ENCODE measurements around the gene TPRA1.
"Not testable (repeated sequence)": the region's sequence is repeated elsewhere in the genome, so short reads cannot be mapped to it uniquely, and the experiment has no call there.

Gene TPRA1

GRCh38 chr3:127615631-127616305 is 25.2 kb upstream of the TPRA1 start:
- no peak for DNase-seq

- DNase-seq = no peak
Measured at GRCh38 chr3:127614928-127615589, 24.5 kb upstream of the TPRA1 start.

- DNase-seq = no peak
Measured at GRCh38 chr3:127613406-127613805, 22.9 kb upstream of the TPRA1 start.

DNA sequence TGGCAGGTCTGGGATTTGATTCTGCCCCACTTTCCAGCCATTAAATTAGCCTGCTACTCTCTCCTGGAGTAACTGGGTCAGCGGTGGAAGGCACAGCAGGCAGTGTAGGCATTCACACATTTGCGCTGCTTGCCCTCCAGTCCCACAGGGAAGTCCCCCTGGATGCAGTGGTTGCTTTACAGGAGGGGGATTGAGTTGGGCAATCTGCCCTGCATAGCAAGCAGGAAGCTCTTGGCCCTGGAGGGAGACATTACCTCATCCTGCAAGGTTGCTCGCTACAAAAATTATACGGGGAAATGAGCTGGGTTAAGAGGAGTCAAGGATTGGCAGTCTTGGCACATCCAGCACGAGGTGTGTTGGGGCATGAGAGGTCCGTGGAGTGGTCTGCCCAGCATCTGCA is 22.4 kb upstream of the TPRA1 start:
- DNase-seq = no peak

GRCh38 chr3:127611251-127611650 is 20.7 kb upstream of the TPRA1 start:
- DNase-seq = no peak

GRCh38 chr3:127610105-127610504 is 19.6 kb upstream of the TPRA1 start:
- DNase-seq = no peak

DNA sequence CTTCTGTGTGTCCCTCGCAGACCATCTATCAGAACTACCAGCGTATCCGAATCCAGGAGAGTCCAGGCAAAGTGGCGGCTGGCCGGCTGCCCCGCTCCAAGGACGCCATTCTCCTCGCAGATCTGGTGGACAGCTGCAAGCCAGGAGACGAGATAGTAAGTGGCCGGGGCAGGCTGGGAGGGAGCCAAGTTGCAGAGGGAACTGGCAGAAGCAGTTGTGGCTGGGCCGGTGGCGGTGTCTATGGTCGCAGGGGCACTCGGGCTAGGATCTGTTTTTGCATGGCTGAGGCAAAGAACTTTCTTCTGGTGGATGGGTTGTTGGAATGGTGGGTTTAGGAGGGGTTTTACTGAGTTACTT is 17.8 kb upstream of the TPRA1 start:
- DNase-seq = no peak

DNA sequence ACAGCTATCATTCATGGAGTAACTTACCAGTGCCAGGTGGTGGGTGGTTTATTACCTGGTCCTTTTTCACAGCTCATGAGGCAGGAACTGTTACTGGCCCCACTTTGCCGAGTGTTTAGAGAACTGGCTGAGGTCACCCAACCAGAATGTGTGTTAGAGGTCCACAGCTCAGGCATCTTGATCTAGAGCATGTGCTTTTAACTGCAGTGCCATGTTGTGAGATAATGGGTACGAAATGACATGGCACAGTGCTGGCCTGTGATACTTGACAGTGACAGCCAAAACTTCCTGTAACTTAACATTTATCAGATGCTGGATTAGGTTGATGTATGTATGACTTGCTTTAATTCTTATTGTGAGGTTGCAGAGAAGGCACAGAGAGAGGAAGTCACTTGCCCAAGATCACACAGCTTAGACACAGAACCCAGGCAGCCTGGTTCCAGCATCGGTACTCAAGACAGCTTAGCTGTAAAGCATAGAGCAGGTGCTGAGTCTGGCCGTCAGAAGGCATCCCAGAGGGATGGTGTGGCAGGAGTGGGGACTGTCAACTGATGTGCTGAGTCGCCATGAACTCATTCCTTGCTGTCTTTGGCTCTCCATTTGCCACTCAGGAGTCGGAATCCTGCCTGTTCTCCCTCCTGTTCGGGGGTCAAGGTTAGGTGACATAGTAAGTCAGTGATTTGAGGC is 17.3 kb upstream of the TPRA1 start:
- DNase-seq = no peak

- no peak for DNase-seq
Measured at GRCh38 chr3:127606981-127607595, 16.6 kb upstream of the TPRA1 start.

DNA sequence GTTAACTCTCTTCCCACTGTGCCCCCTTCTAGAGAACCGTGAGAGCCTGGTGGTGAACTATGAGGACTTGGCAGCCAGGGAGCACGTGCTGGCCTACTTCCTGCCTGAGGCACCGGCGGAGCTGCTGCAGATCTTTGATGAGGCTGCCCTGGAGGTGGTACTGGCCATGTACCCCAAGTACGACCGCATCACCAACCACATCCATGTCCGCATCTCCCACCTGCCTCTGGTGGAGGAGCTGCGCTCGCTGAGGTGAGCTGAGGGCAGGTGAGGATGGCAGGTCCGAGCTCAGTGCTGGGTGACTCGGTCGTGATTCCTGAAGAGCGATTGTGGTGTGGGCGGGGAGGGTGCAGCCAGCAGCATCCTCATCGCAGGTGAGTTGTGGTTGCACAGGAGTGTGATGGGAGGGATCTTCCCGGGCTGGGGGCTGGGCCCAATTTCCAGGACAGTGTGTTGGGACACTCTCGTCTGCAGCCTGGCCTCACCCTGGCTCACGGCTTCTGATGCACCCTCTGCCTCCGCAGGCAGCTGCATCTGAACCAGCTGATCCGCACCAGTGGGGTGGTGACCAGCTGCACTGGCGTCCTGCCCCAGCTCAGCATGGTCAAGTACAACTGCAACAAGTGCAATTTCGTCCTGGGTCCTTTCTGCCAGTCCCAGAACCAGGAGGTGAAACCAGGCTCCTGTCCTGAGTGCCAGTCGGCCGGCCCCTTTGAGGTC is 15.7 kb upstream of the TPRA1 start:
- no peak for DNase-seq

- not testable (repeated sequence) for DNase-seq
Measured at GRCh38 chr3:127605547-127605946, 15.0 kb upstream of the TPRA1 start.

DNA sequence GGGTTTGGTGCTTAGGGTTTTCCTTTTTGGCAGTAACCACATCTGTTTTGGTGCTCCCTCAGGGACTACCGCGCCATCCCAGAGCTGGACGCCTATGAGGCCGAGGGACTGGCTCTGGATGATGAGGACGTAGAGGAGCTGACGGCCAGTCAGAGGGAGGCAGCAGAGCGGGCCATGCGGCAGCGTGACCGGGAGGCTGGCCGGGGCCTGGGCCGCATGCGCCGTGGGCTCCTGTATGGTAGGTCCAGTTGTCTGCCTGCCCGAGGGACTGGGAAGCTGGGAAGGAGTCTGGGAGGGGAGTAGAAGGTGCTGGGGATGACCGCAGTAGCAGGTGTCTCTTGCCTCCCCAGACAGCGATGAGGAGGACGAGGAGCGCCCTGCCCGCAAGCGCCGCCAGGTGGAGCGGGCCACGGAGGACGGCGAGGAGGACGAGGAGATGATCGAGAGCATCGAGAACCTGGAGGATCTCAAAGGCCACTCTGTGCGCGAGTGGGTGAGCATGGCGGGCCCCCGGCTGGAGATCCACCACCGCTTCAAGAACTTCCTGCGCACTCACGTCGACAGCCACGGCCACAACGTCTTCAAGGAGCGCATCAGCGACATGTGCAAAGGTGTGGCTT is 14.1 kb upstream of the TPRA1 start:
- DNase-seq = no peak

DNA sequence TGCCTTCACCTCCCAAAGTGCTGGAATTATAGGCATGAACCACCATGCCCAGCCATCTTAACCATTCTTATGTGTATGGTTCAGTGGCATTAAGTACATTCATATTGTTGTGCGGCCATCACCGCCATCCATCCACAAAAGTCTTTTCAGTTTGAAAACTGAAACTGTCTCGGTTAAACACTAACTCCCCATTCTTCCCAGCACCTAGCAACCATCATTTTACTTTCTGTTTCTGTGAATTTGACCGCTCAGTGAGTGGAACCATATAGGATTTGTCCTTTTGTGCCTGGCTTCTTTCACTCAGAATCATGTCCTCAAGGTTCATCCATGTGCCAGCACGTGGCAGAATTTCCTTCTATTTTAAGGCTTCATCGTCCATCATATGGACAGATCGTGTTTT is 13.5 kb upstream of the TPRA1 start:
- no peak for DNase-seq

- no peak for DNase-seq
Measured at GRCh38 chr3:127600749-127601456, 10.4 kb upstream of the TPRA1 start.

DNA sequence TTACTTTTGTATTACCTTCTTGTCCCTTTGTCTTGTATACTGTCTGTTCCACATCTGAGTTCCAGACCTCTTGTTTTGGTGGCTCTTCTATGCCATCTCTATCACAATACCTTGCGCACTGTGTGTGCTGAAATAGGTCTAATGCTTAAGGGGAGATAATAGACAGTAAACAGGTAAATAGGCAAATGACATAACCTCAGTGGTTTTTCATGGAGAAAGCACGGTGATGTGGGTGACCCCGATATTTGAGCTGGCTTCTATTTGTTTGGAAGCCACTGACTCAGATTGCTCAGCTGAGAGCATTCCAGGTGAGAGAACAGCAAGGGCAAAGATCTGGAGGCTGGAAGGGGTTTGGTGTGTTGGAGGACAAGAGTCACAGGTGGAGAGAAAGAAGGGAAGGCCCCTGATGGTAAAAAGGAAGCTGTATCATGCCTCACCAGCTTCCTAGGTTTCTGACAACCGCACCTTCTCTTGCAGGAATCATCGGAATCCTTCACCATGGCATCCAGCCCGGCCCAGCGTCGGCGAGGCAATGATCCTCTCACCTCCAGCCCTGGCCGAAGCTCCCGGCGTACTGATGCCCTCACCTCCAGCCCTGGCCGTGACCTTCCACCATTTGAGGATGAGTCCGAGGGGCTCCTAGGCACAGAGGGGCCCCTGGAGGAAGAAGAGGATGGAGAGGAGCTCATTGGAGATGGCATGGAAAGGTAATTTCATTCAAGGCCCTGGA is 8.5 kb upstream of the TPRA1 start:
- no peak for DNase-seq

GRCh38 chr3:127597020-127597771 is 6.7 kb upstream of the TPRA1 start:
- DNase-seq = no peak

- no peak for DNase-seq
Measured at GRCh38 chr3:127595303-127595702, 4.8 kb upstream of the TPRA1 start.

DNA sequence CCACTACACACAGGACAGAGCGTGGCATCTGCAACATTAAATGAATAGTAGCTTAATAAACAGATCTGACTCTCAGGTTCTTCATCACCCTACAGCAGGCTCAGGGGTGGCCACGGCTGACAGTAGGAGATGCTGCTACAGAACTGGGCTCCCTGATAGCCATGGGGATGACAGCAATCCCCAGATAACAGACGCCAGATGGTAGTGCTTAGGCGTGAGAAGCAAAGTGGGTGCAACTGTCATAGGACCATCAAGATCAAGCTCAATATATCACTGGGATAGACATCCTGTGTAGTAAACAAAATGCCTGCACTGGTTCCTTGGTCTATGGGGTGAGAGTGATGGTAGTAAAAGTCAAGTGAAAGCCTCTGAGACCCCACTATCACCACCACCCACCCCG is 2.6 kb upstream of the TPRA1 start:
- no peak for DNase-seq

- no peak for DNase-seq
Measured at GRCh38 chr3:127590282-127590592, 296 bp downstream of the TPRA1 start.

GRCh38 chr3:127589600-127590281 is 792 bp downstream of the TPRA1 start:
- DNase-seq = no peak

All from NCI-H1694 (cell line).